HG03066 (cell line): Measurements from ENCODE around the gene DUS3L.
"Not testable (repeated sequence)": the region's sequence is repeated elsewhere in the genome, so short reads cannot be mapped to it uniquely, and the experiment has no call there.

ENCODE experiments used
- ATAC-seq: cut with Tn5 transposase; IDR thresholded peaks from one replicate; pipeline ENCODE4 v1.9.1; 2021; ENCODE audit warnings: low read depth; ENCODE audit not compliant: unreplicated experiment

Gene DUS3L

DNA sequence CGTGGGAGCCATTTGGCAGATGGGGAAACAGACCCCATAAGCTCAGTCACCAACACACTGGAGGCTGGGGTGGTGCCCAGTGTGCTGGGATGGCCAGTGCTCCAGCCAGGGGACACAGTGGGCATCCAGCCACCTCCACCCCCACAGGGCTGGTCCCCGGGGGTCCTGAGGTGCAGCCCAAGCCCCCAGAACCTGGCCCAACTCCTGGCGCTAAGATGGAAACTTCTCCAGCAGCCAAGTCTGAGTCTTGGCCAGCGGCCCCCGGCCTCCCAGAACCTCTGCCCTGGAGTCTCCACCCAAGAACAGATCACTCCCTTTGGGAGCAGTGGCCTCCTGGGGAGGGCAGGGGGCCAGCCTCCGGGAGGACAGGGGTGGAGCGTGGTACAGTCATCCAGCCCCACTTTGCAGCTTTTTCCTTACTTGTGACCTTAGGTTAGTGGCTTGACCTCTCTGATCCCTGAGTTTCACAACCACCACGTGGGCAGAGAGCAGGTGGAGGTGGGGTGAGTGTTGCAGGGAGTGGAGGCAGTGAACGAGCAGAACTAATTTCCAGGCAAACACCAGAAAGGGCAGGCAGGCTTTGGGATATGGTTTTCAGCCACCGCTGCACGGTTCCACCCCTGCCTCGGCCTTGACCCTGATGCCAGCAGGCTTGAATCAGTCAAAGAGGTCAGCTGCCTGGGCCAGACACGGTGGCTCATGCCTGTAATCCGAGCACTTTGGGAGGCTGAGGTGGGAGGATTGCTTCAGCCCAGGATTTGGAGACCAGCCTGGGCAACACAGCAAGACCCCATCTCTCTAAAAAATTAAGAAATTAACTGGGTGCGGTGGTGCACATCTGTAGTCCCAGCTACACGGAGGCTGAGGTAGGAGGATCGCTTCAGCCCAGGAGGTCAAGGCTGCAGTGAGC, 9.7 kb upstream of the DUS3L start:
- no peak for ATAC-seq

DNA sequence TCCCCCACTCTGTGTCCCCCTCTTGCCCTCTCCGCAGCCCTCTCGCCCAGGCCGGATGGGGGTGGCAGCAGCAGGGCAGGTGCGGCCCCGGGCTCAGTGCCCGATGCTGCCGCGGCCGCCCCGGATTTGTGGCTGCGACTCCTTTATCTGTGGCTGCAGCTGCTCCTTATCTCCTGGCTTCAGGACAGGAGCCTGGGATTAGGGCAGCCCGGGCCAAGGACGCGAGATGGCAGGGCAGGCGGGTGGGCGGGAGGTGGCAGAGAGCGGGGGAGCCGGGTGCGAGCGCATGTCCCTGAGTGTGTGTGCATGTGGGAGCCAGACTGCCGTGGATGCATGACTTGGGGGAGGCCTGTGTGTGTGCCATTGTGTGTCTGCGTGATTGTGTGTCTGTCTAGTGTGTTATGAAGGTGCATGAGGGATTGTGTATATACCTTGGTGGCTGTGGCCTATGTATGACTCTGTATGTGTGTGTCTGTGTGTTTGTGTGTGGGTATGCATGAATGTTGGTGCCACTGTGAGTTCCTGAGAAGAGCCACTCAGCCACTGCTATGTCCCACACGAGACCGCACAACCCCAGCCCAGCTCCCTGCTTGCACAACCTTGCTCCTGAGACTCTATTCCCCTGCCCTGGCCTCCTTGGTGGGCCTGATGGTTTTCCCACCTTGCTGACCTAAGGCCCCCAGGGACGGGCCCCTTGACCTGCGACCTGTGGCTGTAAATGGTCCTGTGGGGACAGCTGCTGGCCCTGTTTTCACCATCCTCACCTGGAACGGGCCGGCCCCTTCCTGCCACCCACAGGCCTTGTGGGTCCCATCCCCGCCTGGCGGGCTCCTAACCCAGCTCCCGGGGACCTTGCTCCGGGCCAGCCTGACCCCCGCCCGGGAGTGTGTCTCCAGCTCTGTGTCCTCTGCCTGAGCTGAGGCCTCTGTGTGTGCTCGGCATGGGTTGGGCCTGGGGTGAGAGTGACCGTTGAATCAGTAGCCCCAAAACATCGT, 8.6 kb upstream of the DUS3L start:
- no peak for ATAC-seq

DNA sequence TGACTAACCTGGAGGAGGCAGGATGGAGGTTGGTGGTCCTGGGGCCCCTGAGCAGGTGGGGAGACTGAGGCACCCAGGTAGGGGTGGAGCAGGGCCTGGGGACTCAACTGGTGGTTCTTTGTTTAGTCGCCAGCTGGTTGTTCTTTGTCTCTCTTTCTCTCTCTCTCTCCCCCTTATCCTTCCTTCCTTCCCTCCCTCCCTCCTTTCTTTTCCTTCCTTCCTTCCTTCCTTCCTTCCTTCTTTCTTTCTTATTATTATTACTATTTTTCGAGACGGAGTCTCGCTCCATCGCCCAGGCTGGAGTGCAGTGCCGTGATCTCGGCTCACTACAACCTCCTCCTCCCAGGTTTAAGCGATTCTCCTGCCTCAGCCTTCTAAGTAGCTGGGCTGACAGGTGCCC, 7.3 kb upstream of the DUS3L start:
- no peak for ATAC-seq

DNA sequence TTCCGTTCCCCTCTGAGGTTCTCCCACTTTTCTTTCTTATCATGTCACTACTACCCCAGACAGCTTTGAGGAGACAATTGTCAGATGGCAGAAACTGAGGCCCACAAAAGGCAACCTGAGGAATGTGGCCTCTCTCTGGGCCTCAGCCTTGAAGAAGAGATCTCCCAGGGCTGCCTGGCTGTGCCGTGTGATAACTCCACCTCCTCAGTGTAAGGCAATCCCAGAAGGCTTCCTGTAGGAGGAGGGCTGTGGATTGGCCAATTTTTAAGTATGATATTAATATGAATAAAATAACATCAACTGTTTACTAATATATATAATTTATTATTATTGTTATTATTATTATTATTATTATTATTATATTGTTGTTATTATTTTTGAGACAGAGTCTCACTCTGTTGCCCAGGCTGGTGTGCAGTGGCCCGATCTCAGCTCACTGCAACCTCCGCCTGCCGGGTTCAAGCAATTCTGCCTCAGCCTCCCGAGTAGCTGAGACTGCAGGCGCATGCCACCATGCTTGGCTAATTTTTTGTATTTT, 4.5 kb upstream of the DUS3L start:
- ATAC-seq = no peak

DNA sequence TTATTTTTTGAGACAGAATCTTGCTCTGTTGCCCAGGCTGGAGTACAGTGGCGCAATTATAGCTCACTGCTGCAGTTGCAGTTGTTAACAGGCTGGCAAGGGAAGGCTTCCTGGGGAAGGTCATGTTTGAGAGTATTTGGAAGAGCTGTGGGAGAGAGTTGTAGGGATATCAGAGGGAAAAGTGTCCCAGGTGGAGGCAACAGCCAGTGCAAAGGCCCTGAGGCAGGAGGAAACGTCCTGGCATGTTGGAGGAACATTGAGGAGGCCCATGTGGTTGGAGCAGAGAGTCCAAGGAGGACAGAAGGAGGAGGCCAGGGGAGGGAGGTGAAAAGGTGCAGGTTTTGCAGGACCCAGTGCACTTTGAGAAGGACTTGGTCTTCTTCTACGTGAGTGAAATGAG, 2.2 kb upstream of the DUS3L start:
- no peak for ATAC-seq

DNA sequence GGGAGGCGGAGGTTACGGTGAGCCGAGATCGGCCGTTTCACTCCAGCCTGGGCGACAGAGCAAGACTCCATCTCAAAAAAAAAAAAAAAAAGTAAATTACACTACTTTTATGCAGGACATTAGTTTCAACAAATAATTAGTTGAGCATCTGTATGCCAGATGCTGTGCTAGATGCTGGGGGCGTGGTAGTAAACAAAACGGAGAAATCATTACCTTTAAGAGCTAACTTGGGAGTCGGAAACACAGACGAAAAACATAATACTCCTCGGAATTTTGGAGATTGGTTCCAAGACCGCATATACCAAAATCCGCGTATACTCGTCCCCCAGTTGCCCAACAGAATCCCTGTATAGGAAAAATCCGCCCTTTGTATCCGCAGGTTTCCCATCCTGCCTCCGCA, 1.3 kb upstream of the DUS3L start:
- no peak for ATAC-seq

DNA sequence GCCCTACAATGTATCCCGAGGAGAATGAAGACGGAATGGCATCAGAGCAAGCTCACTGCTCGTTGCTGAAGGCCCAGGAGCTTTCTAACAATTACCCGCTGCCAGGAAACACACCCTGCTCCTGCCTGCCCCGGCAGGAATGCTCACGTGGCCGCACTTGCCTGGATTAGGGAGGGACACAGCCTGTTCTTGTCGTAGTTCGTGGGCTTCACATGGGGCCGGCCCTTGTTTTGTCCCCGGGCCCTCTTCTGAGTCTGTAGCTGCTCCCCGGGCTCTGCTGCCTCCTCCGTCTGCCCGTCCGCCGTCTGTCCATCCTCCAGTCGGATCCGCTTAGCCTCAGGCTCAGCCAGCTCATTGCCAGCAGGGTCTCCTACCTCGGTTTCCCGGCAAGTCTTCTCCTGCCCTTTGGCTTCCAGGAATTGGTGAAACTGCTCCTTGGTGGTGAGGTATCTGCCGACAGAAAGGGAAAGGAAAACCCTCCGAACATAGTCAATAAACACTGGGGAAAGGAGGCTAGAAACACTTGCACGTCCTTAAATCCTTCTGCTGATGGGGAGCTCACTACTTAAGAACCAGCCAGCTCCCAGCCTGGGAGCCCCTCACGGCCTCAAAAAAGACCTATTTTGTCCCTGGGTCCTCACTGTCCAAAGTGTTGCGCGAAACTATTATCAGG, 941 bp downstream of the DUS3L start:
- ATAC-seq = no peak

DNA sequence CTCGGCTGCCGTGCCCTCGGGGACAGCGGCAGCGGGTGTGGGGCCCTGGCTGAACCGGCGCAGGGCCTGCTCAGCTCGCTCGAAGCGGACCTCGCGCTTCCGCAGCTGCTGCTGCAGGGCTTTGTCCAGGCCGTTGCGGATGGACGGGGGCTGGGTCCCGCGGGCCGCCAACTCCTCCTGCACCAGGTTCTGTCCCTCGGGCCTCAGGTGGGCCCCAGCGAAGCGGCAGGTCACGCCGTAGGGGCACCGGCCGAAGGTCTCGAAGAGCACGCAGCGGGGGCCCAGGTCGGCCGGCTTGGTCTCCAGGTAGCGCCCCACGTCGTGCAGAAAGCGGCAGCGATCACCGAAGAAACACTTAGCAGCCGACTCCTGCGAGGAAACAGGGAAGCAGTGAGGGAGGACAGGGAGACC, 1.6 kb downstream of the DUS3L start:
- no peak for ATAC-seq

DNA sequence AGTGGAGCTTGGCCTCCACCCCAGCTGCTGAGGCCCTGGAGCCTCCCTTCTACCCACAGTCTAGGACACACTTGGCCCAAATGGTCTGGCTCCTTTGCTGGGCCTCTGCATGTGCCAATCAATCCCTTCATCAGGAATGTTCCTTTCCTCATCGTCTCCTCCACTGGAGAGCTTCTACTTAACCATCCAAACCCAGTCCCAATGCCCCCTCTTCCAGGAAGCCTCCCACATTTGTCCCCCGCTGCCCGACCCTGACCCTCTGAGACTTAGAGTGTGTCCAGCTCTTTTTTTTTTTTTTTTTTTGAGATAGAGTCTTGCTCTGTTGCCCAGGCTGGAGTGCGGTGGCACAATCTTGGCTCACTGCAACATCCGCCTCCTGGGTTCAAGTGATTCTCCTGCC, 2.5 kb downstream of the DUS3L start:
- no peak for ATAC-seq

DNA sequence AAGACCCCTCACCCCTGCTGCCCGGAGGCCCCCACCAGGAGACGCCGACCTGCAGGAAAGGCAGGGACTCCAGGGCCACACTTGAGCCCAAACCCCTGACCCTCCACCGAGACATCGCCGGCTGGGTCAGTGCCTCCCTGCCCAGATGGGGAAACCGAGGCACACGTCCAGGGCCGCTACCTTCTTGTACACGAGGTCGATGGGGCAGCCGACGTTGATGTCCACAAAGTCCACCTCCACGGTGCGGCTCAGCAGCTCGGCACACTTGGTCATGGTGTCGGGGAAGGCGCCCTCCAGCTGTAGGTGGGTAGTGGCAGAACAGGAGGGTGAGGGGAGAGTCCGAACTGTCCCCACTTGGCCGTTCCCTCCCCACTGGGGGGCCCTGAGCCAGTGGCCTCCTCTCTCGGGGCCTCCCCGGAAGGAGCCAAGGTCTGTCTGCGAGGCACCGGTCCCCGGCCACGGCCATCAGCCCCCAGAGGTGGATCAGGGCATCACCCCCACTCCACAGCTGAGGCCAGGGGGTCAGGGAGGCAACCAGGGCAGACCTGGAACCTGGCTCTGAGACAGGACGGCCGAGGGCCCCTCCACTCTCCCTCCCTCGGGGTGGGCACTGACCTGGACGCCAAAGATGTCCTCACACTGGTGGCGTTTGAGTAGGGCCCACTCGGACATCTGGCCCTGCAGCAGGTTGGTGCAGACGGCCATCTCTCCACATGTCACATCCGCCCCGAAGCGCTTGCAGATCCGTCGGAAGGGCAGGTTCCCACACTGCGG, 3.4 kb downstream of the DUS3L start:
- ATAC-seq = no peak

DNA sequence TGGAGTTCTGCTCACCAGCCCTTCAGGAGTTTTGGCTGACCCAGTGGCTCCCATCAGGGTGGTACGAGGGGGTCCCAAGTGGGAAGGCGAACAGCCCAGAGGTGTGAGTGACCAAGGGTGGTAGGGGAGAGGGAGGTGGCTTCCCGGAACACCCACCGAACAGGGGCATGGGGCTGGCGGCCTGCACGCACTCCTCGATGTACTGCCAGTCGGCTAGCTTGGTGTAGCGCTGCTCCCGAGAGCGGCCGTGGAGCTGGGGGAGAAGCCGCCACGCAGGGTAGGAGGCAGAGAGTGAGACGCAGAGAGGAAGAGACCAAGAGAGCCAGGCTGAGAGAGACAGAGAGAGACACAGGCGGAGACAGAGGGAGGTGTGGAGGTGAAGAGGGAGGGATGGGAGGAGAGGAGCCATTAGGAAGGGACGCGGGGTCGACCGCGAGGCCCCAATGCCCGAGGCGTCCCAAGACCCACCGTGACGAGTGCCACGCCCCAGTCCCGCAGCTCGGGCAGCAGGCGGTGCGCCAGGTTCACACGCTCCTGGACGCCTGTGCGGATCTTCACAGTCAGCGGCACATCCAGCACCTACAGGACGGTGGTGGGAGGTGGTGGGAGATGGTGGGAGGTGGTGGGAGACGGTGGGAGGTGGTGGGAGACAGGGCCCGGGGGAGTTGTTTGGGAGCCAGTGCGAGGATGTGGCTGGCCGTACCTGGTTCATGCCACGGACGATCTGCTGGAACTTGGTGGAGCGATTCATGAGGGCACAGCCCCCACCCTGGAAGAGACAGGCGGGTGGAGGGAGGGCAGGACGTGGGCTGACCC, 4.2 kb downstream of the DUS3L start:
- no peak for ATAC-seq

DNA sequence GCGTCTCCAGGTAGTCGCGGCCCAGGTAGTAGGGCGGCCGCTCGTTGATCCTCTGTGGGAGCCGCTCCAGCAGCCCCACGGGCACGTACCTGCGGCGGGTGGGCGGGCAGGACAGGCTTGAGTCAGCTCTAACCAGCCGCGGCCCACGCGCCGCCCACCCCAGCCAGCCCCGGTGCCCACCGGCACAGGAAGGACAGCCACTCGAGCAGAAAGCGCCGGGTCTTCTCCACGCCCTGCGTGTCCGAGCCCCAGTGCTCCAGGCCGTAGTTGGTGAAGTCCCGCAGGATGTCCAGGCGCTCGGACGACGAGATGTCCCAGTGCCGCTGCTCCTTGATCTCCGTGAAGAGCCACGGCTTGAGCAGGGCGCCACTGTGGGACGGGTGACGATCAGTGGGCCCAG, 5.5 kb downstream of the DUS3L start:
- ATAC-seq = no peak

DNA sequence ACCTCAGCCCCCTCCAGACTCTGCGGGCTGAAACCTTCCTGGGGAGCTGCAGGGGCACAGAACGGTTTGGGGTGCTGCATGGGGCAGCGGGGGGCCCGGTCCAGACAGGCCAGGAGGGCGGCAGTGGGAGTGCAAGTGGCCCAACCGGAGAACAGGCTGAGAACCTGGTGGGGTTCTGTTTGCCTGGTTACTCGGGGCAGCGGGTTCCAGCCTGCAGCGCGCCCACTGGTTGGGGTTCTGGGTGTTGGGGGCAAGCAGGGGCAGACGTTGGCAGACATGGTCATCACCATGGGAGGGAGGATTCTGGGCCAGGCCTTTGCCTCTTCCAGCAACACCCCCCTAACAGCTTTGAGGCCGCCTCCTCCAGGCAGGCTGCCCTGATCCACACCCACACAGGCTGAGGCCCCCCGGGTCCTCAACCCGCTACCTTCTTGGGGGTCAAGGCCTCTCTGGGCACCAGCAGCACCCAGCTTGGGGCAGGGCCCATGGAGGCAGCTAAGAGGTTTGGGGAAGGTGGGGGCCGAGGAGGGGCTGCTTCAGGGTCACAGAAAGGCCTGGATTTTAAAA, 6.3 kb downstream of the DUS3L start, which contains the start of gene PRR22:
Gene PRR22 (minus strand): TSS at position 166 of the 567 bp plus-strand sequence. CDS start 86 bp downstream, at position 80.
- ATAC-seq = no peak

DNA sequence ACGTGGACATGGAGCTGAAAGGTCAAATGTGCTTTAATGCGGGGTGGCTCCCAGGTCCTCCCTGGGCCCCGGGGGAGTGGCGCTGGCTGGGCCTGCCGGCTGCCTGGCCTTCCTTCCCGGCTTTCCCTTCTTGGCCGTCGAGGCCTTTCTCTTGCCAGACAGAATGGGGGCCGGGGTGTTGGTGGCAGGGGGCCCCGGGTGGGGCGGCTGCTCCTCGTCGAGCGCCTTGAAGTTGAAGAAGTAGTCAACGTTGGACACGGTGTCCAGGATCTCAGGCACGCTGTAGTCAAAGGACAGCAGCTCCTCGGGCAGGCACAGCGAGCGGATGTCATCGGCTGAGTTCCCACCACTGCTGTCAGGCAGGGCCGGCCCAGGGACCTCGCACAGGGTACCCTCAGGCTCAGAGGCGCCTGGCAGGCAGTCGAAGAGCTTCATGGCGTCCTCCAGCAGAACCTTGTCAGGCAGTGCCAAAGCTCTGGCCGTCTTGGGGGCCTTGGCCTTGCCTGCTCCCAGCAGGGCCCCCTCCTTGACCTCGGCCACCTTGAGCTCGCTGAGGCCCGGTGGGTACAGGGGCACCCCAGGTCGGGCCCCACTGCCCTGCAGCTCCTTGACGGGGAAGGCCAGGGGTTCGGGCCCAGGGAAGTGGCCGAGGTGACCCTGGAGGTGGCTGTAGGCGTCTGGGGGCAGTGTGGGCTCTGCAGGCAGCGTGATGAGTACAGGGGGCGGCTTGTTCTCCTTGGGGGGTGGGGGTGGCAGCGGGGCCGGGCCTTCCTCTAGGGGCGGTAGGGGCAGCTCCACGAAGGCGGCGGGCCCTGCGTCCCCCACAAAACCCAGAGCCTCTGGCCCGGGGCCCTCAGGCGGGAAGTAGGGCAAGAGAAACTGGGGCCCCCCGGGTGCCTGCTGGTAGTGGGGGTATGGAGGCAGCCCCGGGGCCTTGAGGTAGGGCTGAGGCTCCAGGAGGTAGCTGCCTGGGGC, 7.7 kb downstream of the DUS3L start:
- ATAC-seq = no peak

DNA sequence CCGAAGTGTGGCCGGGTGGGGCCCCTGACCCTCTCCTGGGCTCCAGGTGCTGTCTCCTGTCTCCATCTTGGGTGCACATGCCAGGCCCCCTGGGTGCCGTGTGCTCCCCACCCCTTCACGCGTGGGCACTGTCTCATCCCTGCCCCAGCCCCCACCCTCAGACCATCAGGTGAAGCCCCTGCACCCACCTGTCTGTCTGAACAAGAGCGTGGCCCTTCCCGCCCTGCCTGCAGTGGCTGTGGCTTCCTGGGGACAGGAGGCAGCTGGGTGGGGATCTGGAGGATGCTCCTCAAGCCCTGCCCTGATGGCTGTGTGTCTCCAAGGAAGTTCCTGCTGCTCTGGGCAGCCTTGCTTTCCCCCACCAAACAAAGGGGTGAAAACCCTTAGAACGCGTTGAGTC, 8.6 kb downstream of the DUS3L start:
- no peak for ATAC-seq

DNA sequence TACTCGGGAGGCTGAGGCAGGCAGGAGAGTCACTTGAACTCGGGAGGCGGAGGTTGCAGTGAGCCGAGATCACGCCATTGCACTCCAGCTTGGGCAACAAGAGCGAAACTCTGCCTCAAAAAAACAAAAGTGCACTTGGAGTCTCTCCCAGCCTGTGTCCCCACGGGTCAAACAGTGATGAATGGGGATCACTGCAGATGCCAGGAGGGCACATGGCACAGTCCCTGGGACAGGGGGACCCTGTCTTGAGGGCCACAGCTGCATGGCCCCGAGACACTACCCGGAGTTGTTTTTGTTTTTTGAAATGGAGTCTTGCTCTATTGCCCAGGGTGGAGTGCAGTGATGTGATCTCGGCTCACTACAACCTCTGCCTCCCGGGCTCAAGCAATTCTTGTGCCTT, 10.0 kb downstream of the DUS3L start:
- ATAC-seq = not testable (repeated sequence)

DNA sequence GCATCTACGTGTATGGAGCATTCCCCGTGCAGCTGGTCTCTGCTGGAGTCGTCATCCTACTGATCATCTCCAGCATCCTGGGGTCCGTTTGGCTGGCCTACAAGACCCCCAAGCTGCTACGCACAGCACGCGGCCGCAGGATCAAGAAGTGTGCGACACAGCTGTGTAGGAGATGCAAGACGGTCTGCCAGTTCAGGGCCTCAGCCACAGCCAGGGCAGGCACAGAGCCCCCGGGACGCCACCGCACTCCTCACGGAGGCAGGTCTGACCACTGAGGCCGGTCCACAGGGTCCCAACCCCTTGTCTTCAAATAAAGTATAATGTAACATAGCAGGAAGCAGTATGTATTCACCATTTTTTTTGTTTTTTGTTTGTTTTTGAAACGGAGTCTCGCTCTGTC, 12.6 kb downstream of the DUS3L start:
- ATAC-seq = no peak
